Renal pelvis (tissue), 4 donors: ENCODE measurements around the gene PDZD4. TPM values are rescaled to one million over a fixed set of nuclear protein-coding genes. Genes with fewer than 3 reads are reported as not detected.
"Not testable (repeated sequence)": the region's sequence is repeated elsewhere in the genome, so short reads cannot be mapped to it uniquely, and the experiment has no call there.

Experiments
- DNase-seq: peaks from one replicate; pipeline ENCODE4 v3.0.0-alpha.2; 2013
- polyA plus RNA-seq, 3 donors: library from polyadenylated mRNA; unstranded; fragments of 120-200 nt; gene quantifications; one replicate each; pipeline ENCODE4 v1.2.1, GENCODE V29; 2013; ENCODE audit not compliant: insufficient read length in 3 of 3

Gene PDZD4
- polyA plus RNA-seq, 3 donors = 8.4 to 12.0 (median 11.7) TPM

- no peak for DNase-seq
Measured at GRCh38 chrX:153845842-153846241, 15.5 kb upstream of the PDZD4 start.

GRCh38 chrX:153845195-153845594, 14.9 kb upstream of the PDZD4 start:
- no peak for DNase-seq

GRCh38 chrX:153844509-153845082, 14.3 kb upstream of the PDZD4 start:
- no peak for DNase-seq

- no peak for DNase-seq
Measured at GRCh38 chrX:153836921-153837320, 6.6 kb upstream of the PDZD4 start.

GRCh38 chrX:153832728-153833127, 2.4 kb upstream of the PDZD4 start:
- DNase-seq = no peak

GRCh38 chrX:153831429-153832150, 1.2 kb upstream of the PDZD4 start:
- DNase-seq = no peak

GRCh38 chrX:153830640-153831428, 490 bp upstream of the PDZD4 start:
- no peak for DNase-seq

- DNase-seq = no peak
Measured at GRCh38 chrX:153829549-153829798, 870 bp downstream of the PDZD4 start.

GRCh38 chrX:153828723-153829548, 1.4 kb downstream of the PDZD4 start:
- DNase-seq = no peak

- DNase-seq = no peak
Measured at GRCh38 chrX:153828308-153828707, 2.0 kb downstream of the PDZD4 start.

GRCh38 chrX:153827903-153828302, 2.4 kb downstream of the PDZD4 start:
- no peak for DNase-seq

- DNase-seq = no peak
Measured at GRCh38 chrX:153827016-153827415, 3.3 kb downstream of the PDZD4 start.

- DNase-seq = no peak
Measured at GRCh38 chrX:153825042-153825441, 5.3 kb downstream of the PDZD4 start.

- DNase-seq = no peak
Measured at GRCh38 chrX:153824348-153824747, 6.0 kb downstream of the PDZD4 start.

- DNase-seq = no peak
Measured at GRCh38 chrX:153821066-153821465, 9.3 kb downstream of the PDZD4 start.

- DNase-seq = no peak
Measured at GRCh38 chrX:153820601-153821000, 9.7 kb downstream of the PDZD4 start.

- no peak for DNase-seq
Measured at GRCh38 chrX:153819384-153820040, 10.8 kb downstream of the PDZD4 start.

- no peak for DNase-seq
Measured at GRCh38 chrX:153818571-153819383, 11.6 kb downstream of the PDZD4 start.

- not testable (repeated sequence) for DNase-seq
Measured at GRCh38 chrX:153818064-153818463, 12.3 kb downstream of the PDZD4 start.

- no peak for DNase-seq
Measured at GRCh38 chrX:153816831-153817690, 13.3 kb downstream of the PDZD4 start.
